Cardiac fibroblast (primary cell): Measurements from ENCODE around the gene DNA2.
"Not testable (repeated sequence)": the region's sequence is repeated elsewhere in the genome, so short reads cannot be mapped to it uniquely, and the experiment has no call there.

ENCODE experiments used
- DNase-seq, 2 donors: peaks; one replicate each; pipeline versions ENCODE4 v3.0.0 to v3.0.0-alpha.2; 2010; ENCODE audit warnings: low read depth in 2 of 2
- H3K4me3 ChIP-seq, 2 donors: replicated peaks in 1 of 2; 1 replicate in 1 of 2; 2 replicates in 1 of 2; pipeline ENCODE4 v1.5.1; 2011; ENCODE audit warnings: low read depth in 2 of 2, low read length in 2 of 2, mild to moderate bottlenecking in 2 of 2, moderate library complexity in 1 of 2
- TF ChIP-seq, protein P1 (sequence below): IDR thresholded peaks from one replicate; pipeline ENCODE4 v1.5.1; 2011; ENCODE audit warnings: low read depth, mild to moderate bottlenecking, low read length, inconsistent platforms

DNA2 gene

DNA sequence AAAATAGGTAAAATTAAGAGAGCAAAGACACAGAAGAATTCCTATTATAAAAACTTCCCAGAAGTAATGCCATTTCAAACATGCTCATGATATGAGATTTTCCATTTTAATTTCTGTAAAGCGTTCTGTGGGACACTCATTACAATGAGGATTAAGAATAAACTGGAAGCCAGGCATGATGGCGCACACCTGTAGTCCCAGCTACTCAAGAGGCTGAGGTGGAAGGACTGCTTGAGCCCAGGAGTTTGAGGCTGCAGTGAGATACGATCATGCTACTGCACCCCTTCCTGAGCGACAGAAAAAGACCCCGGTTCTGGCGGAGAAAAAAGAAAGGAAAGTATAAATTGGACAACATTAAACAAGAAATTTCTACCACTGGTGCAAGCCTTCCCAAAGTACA is 1.5 kb downstream of the DNA2 start:
- peak overlapping the region in 1 of 2 donors; percentile 80 for H3K4me3 ChIP-seq
- TF ChIP-seq, protein P1, sequence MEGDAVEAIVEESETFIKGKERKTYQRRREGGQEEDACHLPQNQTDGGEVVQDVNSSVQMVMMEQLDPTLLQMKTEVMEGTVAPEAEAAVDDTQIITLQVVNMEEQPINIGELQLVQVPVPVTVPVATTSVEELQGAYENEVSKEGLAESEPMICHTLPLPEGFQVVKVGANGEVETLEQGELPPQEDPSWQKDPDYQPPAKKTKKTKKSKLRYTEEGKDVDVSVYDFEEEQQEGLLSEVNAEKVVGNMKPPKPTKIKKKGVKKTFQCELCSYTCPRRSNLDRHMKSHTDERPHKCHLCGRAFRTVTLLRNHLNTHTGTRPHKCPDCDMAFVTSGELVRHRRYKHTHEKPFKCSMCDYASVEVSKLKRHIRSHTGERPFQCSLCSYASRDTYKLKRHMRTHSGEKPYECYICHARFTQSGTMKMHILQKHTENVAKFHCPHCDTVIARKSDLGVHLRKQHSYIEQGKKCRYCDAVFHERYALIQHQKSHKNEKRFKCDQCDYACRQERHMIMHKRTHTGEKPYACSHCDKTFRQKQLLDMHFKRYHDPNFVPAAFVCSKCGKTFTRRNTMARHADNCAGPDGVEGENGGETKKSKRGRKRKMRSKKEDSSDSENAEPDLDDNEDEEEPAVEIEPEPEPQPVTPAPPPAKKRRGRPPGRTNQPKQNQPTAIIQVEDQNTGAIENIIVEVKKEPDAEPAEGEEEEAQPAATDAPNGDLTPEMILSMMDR = no peak
- DNase-seq = no peak

DNA sequence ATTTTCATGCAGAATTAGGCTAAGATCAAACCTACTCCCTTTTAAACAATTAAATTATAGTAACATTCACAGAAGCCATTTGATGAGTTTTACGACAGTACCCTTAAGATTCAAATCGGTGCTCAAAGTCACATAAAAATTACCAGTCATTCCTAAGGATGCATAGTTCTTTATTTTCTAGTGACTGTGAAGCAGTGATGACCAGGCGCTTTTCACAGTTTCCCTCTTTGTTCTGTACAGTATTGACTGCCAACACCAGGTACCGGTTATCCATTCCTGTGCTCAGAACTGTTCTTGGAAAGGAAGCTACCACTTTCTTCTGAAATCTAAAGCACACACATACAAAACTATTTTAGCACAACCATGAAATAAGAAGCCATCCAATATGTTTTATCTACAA is 1.9 kb downstream of the DNA2 start:
- DNase-seq = no peak
- TF ChIP-seq, protein P1 = no peak
- H3K4me3 ChIP-seq = no peak overlapping the region

- not testable (repeated sequence) for DNase-seq, H3K4me3 ChIP-seq
Observed at GRCh38 chr10:68464729-68465128, 7.0 kb downstream of the DNA2 start.

- H3K4me3 ChIP-seq = no peak overlapping the region
- TF ChIP-seq, protein P1 = no peak
- DNase-seq = no peak
Observed at GRCh38 chr10:68463365-68464093, 8.2 kb downstream of the DNA2 start.

- no peak overlapping the region for H3K4me3 ChIP-seq
- DNase-seq = no peak
- TF ChIP-seq, protein P1 = no peak
Observed at GRCh38 chr10:68462536-68462935, 9.2 kb downstream of the DNA2 start.

DNA sequence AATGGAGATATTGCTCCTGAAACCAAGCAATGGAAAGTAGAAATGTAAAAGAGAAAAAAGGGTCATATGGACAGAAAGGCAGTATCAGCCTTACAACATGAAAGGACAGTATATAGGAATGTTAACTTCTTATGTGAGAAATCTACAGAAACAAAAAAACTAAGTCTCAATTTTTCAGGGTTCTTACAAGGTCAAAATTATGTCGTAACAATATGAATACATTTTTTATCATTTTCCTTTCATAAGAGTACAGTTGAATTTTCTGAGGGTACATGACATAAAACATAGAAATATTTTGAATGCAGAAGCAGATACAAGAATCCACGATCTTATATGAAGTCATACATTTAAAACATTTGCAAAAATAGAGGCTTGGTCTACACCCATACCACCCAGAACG is 10.7 kb downstream of the DNA2 start:
- no peak overlapping the region for H3K4me3 ChIP-seq
- TF ChIP-seq, protein P1 = no peak
- no peak for DNase-seq

DNA sequence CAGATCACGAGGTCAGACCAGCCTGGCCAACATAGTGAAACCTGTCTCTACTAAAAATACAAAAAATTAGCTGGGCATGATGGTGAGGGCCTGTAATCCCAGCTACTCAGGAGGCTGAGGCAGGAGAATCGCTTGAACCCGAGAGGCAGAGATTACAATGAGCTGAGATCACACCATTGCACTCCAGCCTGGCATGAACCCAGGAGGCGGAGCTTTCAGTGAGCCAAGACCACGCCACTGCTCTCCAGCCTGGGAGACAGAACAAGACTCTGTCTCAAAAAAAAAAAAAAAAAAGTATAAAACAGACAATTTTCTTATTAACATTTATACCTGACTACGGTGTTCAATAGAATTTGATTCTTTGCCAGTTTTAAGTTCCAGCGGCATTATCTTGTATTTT is 22.1 kb downstream of the DNA2 start:
- H3K4me3 ChIP-seq = not testable (repeated sequence)
- DNase-seq = peak; percentile 56 to 65

DNA sequence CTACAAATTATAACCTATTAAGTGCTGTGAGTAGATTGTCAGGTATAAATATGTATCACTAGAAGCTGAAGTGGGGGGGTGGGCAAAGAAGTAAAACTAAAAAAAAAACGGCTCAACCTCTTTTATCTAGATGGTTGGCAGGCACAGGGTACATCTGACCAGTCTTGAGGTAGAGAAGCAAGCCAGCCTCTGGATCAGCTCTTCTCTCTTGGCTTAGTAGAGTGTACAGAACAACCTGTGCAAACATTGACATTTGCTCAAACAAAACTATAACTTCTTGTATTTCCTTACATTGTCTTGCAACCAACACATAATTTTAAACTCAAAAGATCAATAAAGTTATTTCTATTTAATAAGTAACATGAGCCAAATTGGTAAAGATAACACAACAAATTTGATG is 25.6 kb downstream of the DNA2 start:
- H3K4me3 ChIP-seq = no peak overlapping the region
- TF ChIP-seq, protein P1 = no peak
- DNase-seq = no peak
